MCF 10A (cell line): ENCODE data around the gene CLN5. TPM values are rescaled to one million over a fixed set of nuclear protein-coding genes. Genes with fewer than 3 reads are reported as not detected.

Experiments
- BruUV-seq: library from RNA; stranded (reverse); fragments of 400-500 nt; replicated peaks from 2 replicates; lab custom pipeline; 2021; lab: Mats Ljungman, UMichigan
- CTCF ChIA-PET: fragments of 300-600 bp; sonication (Branson Sonifier 250); formaldehyde crosslinking; extraction: SDS; loops from one replicate; lab custom pipeline; 2021; ENCODE audit warnings: antibody characterized with exemption, inconsistent platforms; lab: Yijun Ruan, JAX
- POLR2A ChIA-PET: fragments of 300-600, 350-650 bp; sonication (Branson Sonifier 250); formaldehyde crosslinking; extraction: SDS; loops from one replicate; lab custom pipeline; 2020; ENCODE audit warnings: antibody characterized with exemption, inconsistent platforms; lab: Yijun Ruan, JAX
- DNase-seq: peaks from one replicate; pipeline ENCODE4 v3.0.0-alpha.2; 2018; ENCODE audit not compliant: unreplicated experiment
- H3K27ac Mint-ChIP-seq: one replicate; pipeline ENCODE4 v1.8.0; 2022; ENCODE audit warnings: mild to moderate bottlenecking, low read depth, mixed read lengths; ENCODE audit not compliant: unreplicated experiment
- H3K27me3 Mint-ChIP-seq: one replicate; pipeline ENCODE4 v1.8.0; 2022; ENCODE audit warnings: mixed read lengths; ENCODE audit not compliant: insufficient read depth, unreplicated experiment
- H3K36me3 Mint-ChIP-seq: one replicate; pipeline ENCODE4 v1.8.0; 2022; ENCODE audit warnings: mild to moderate bottlenecking, moderate library complexity, mixed read lengths; ENCODE audit not compliant: insufficient read depth, unreplicated experiment
- H3K4me1 Mint-ChIP-seq: one replicate; pipeline ENCODE4 v1.8.0; 2022; ENCODE audit warnings: mixed read lengths; ENCODE audit not compliant: insufficient read depth, unreplicated experiment
- H3K4me3 Mint-ChIP-seq: one replicate; pipeline ENCODE4 v1.8.0; 2022; ENCODE audit warnings: mild to moderate bottlenecking, moderate library complexity, mixed read lengths; ENCODE audit not compliant: unreplicated experiment
- H3K9me3 Mint-ChIP-seq: one replicate; pipeline ENCODE4 v1.8.0; 2022; ENCODE audit warnings: mixed read lengths; ENCODE audit not compliant: unreplicated experiment
- intact Hi-C: fragments of 100-400 bp; cut with micrococcal nuclease; formaldehyde crosslinking; loops from 2 replicates; pipeline ENCODE4 v1.14.1; 2022
- total RNA-seq: library from RNA; stranded (reverse); gene quantifications from 2 replicates; pipeline ENCODE4 v1.2.3, GENCODE V29; 2022
- TF ChIP-seq, protein P1 (sequence below): fragments of 200-600 bp; IDR thresholded peaks from one replicate; pipeline ENCODE4 v1.8.0; 2022; ENCODE audit warnings: antibody characterized with exemption, mild to moderate bottlenecking; ENCODE audit not compliant: unreplicated experiment

The CLN5 gene
- total RNA-seq, 1 experiment from 2014 or later = 16.0 TPM

DNA sequence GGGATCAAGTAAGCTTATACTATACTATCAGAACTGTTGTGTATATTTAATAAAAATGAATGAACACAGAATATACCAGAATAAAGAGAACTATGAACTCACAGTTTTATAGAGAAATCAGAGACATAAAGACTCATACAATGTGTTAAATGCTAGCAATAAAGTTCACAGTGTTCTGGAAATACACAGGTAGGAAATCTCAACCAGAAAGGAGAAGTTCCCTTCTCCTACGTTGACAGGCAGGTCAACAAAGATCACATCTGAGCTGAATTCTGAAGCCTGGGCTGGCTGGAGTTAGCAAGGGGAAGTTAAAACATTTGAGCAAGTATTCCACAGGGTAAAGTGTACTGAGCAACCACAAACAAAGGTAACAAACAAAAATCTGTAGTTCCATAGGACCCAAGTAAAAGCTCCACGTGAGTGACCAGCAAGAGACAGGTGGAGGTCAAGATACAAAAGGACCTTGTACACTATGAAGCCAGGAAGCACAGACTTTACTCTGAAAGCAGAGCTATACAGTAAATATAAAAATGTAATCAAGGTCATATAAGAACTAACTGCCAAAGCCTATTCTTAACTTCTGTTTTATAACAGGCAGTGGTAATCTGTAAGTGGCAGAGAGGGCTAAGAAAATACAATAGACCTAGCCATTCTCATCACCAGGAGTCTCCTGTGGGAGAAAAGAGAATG is 22.1 kb downstream of the CLN5 start:
- DNase-seq = no peak
- Mint-ChIP-seq H3K27ac (no peak overlapping the region), H3K4me1 (peaks cover 9% of the 10 kb centered on the region), H3K27me3 (no peaks in the 10 kb centered on the region), H3K4me3 (no peak overlapping the region), H3K9me3 (no peaks in the 10 kb centered on the region), H3K36me3 (peaks cover 84% of the 10 kb centered on the region)
- BruUV-seq = no TSS peak
- CTCF ChIA-PET = interaction anchor here (0.7 to 2.6 kb wide), 2 partner anchors 12 to 1645 kb away, joined by 3 to 26 read pairs; no protein-coding TSS in a partner anchor
- POLR2A ChIA-PET = interaction anchor here (0.8 to 1.9 kb wide), 5 partner anchors 11 to 22 kb away, joined by 3 to 6 read pairs (median 4); partner anchors contain the start of genes CLN5 and FBXL3
- TF ChIP-seq, protein P1, sequence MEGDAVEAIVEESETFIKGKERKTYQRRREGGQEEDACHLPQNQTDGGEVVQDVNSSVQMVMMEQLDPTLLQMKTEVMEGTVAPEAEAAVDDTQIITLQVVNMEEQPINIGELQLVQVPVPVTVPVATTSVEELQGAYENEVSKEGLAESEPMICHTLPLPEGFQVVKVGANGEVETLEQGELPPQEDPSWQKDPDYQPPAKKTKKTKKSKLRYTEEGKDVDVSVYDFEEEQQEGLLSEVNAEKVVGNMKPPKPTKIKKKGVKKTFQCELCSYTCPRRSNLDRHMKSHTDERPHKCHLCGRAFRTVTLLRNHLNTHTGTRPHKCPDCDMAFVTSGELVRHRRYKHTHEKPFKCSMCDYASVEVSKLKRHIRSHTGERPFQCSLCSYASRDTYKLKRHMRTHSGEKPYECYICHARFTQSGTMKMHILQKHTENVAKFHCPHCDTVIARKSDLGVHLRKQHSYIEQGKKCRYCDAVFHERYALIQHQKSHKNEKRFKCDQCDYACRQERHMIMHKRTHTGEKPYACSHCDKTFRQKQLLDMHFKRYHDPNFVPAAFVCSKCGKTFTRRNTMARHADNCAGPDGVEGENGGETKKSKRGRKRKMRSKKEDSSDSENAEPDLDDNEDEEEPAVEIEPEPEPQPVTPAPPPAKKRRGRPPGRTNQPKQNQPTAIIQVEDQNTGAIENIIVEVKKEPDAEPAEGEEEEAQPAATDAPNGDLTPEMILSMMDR = no peak
- intact Hi-C loops = no loop called here

DNA sequence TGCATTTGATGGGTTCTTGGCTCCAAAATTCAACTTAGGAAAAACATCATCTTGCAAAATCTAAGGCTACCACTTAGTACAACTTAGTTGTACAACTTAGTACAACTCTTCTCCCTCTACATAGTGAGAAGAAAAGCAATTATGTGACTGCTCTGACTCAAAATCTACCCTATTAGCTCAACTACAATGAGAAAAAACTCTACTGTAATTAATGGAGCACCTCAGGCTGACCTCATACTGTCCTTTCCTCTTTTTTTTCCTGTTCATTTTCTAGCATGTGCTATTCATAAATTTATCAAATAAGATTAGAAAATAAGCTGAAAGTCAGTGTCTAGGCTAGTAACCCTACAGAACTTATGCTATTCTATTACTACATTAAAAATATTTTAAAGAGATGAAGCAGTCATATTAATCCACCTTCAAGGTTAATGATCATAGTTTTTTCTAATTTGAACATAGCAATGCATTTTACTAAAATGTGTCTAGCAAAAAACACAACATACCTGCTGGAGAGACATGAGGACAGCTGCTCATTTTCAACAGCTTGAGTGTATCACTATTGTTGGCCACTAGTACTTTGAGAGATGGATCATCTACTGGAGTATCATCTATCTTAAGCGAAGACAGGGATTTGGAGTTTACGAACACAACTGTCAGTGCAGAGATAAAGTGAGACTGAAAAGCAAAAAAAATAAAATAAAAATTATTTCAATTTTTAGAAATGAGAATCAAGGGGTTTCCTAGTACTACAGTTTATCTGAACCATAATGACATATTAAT is 23.2 kb downstream of the CLN5 start:
- peaks cover 9% of the 10 kb centered on the region for H3K4me1 Mint-ChIP-seq
- BruUV-seq = no TSS peak
- TF ChIP-seq, protein P1 = no peak
- no peak overlapping the region for H3K4me3 Mint-ChIP-seq
- intact Hi-C loops = no loop called here
- no peak overlapping the region for H3K27ac Mint-ChIP-seq
- DNase-seq = no peak
- H3K27me3 Mint-ChIP-seq = no peaks in the 10 kb centered on the region
- H3K36me3 Mint-ChIP-seq = peaks cover 74% of the 10 kb centered on the region
- ChIA-PET CTCF (interaction anchor here (0.8 to 2.6 kb wide), 3 partner anchors 11 to 1328 kb away, joined by 3 to 26 read pairs (median 4); no protein-coding TSS in a partner anchor), POLR2A (interaction anchor here (0.8 to 1.0 kb wide), 3 partner anchors 10 to 18 kb away, joined by 3 to 6 read pairs (median 4); partner anchors contain the start of gene FBXL3)
- H3K9me3 Mint-ChIP-seq = no peaks in the 10 kb centered on the region

DNA sequence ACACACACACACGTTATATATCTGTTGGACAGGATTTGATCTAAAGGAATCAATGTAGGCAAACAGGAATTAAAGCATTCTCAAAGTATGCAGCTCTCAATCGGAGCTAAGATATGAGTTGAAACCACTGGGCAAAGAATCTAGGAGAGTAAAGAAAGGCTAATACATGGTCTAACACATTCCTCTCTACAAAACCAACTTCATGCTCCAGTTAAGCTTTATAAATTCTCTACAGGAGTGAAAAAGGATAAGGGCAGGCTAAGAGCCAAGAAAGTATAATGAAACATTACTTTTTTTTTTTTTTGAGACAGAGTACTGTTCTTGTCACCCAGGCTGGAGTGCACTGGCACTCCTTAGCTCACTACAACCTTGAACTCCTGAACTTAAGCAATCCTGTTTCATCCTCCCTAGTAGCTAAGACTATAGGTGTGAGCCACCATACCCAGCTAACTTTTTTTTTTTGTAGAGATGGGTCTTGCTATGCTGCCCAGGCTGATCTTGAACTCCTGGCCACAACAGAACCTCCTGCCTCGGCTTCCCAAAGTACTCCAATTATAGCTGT is 24.5 kb downstream of the CLN5 start:
- POLR2A ChIA-PET = interaction anchor here (0.6 to 2.0 kb wide), 4 partner anchors 10 to 690 kb away, joined by 4 to 13 read pairs (median 5); partner anchors contain the start of gene FBXL3
- Mint-ChIP-seq H3K4me1 (peaks cover 9% of the 10 kb centered on the region), H3K27ac (no peak overlapping the region), H3K4me3 (no peak overlapping the region), H3K36me3 (peaks cover 66% of the 10 kb centered on the region), H3K27me3 (no peaks in the 10 kb centered on the region), H3K9me3 (no peaks in the 10 kb centered on the region)
- intact Hi-C loops = no loop called here
- BruUV-seq = no TSS peak
- DNase-seq = no peak
- TF ChIP-seq, protein P1 = no peak
- CTCF ChIA-PET = interaction anchor here (0.6 to 4.0 kb wide), 7 partner anchors 8 to 986 kb away, joined by 3 to 38 read pairs (median 3); no protein-coding TSS in a partner anchor
